Endothelial cell of umbilical vein (primary cell): Measurements from ENCODE around the gene TRERF1. TPM values are rescaled to one million over a fixed set of nuclear protein-coding genes. Genes with fewer than 3 reads are reported as not detected.

Source experiments
- BruUV-seq: library from RNA; stranded (reverse); fragments of 400-500 nt; replicated peaks from 2 replicates; lab custom pipeline; 2021; lab: Mats Ljungman, UMichigan
- CTCF ChIA-PET: fragments of 300-600, 350-600 bp; sonication (Branson Sonifier 250); formaldehyde crosslinking; loops from one replicate; lab custom pipeline; 2021; ENCODE audit warnings: antibody characterized with exemption, inconsistent platforms; lab: Charles Lee
- POLR2A ChIA-PET: fragments of 300-600, 350-600 bp; sonication (Branson Sonifier 250); formaldehyde crosslinking; loops from one replicate; lab custom pipeline; 2021; ENCODE audit warnings: antibody characterized with exemption, inconsistent platforms; lab: Charles Lee
- DNase-seq: peaks from one replicate; pipeline ENCODE4 v3.0.0-alpha.2; 2011; ENCODE audit warnings: low read depth, low spot score
- FAIRE-seq: peaks from 2 replicates; lab custom pipeline; 2011; peaks lifted over from hg19 to GRCh38; lab: Jason Lieb, UNC
- H2AFZ ChIP-seq: 2 replicates; pipeline ENCODE4 v1.6.0; 2012; ENCODE audit warnings: low read depth, low read length, control low read depth, inconsistent platforms
- H3K27ac ChIP-seq: 2 replicates; pipeline ENCODE4 v1.5.1; 2011; ENCODE audit warnings: low read depth, mild to moderate bottlenecking, control low read depth, low read length, moderate library complexity; ENCODE audit not compliant: insufficient read depth
- H3K27me3 ChIP-seq, 2 experiments: 2 replicates each; pipeline versions ENCODE4 v1.6.0 to v1.6.1; 2011; ENCODE audit warnings: low read length in 2 of 2, mixed read lengths in 1 of 2; ENCODE audit not compliant: control insufficient read depth in 2 of 2, insufficient read depth in 2 of 2
- H3K36me3 ChIP-seq, 2 experiments: 2 replicates in 1 of 2; 3 replicates in 1 of 2; pipeline ENCODE4 v1.5.1; 2011; ENCODE audit warnings: low read length in 2 of 2, mild to moderate bottlenecking in 1 of 2, moderate library complexity in 1 of 2; ENCODE audit not compliant: control insufficient read depth in 2 of 2, insufficient read depth in 2 of 2; ENCODE audit errors: extremely low read depth in 1 of 2
- H3K4me1 ChIP-seq: 3 replicates; pipeline ENCODE4 v1.5.1; 2011; ENCODE audit warnings: mild to moderate bottlenecking, low read length; ENCODE audit not compliant: control insufficient read depth, insufficient read depth; ENCODE audit errors: extremely low read depth
- H3K4me2 ChIP-seq: 2 replicates; pipeline ENCODE4 v1.6.1; 2011; ENCODE audit warnings: low read length, control low read depth, mixed read lengths; ENCODE audit not compliant: insufficient read depth
- H3K4me3 ChIP-seq, 3 experiments: fragments of 200-600 bp in 1 of 3; sonication (generic), shearing (Covaris generic) in 1 of 3; replicated peaks in 1 of 3; 2 replicates each; pipeline ENCODE4 v1.5.1; 2011 to 2016; ENCODE audit warnings: control low read depth in 3 of 3, low read length in 3 of 3, mild to moderate bottlenecking in 2 of 3, inconsistent platforms in 1 of 3, low read depth in 1 of 3, moderate library complexity in 1 of 3; ENCODE audit not compliant: insufficient read depth in 1 of 3
- H3K79me2 ChIP-seq: 2 replicates; pipeline ENCODE4 v1.6.0; 2012; ENCODE audit warnings: low read length, inconsistent platforms; ENCODE audit not compliant: control insufficient read depth, insufficient read depth
- H3K9ac ChIP-seq: replicated peaks from 2 replicates; pipeline ENCODE3; 2011; ENCODE audit warnings: low read length, control low read depth; ENCODE audit not compliant: insufficient read depth; ENCODE audit errors: extremely low read depth
- H3K9me1 ChIP-seq: replicated peaks from 3 replicates; pipeline ENCODE4 v1.6.0; 2011; ENCODE audit warnings: mild to moderate bottlenecking, low read length; ENCODE audit not compliant: control insufficient read depth, insufficient read depth; ENCODE audit errors: extremely low read depth
- H3K9me3 ChIP-seq: replicated peaks from 2 replicates; pipeline ENCODE4 v1.5.1; 2012; ENCODE audit warnings: low read length, inconsistent platforms; ENCODE audit not compliant: control insufficient read depth, insufficient read depth
- H4K20me1 ChIP-seq: replicated peaks from 2 replicates; pipeline ENCODE3; 2011; ENCODE audit warnings: mild to moderate bottlenecking, low read length; ENCODE audit not compliant: control insufficient read depth, insufficient read depth; ENCODE audit errors: extremely low read depth
- EZH2 ChIP-seq: IDR thresholded peaks from 2 replicates; pipeline ENCODE4 v1.6.1; 2012; ENCODE audit warnings: borderline replicate concordance, low read depth, mild to moderate bottlenecking, moderate library complexity, low read length, inconsistent platforms; ENCODE audit not compliant: severe bottlenecking
- FOS ChIP-seq: IDR thresholded peaks from 2 replicates; pipeline ENCODE4 v1.6.1; 2011; ENCODE audit warnings: mild to moderate bottlenecking, low read length, moderate library complexity, borderline replicate concordance; ENCODE audit not compliant: insufficient read depth
- GATA2 ChIP-seq: IDR thresholded peaks from 2 replicates; pipeline ENCODE4 v1.7.0; 2011; ENCODE audit warnings: low read depth, mild to moderate bottlenecking, moderate library complexity, mixed read lengths, low read length; ENCODE audit not compliant: insufficient read length, insufficient read depth
- JUN ChIP-seq: IDR thresholded peaks from 2 replicates; pipeline ENCODE4 v1.6.1; 2011; ENCODE audit warnings: borderline replicate concordance, low read depth; ENCODE audit not compliant: insufficient read length, insufficient read depth
- MYC ChIP-seq: IDR thresholded peaks from one replicate; pipeline ENCODE4 v1.6.1; 2011; ENCODE audit warnings: mild to moderate bottlenecking, low read depth, low read length
- POLR2A ChIP-seq: IDR thresholded peaks from 2 replicates; pipeline ENCODE4 v1.6.1; 2012; ENCODE audit warnings: low read depth, mild to moderate bottlenecking, control low read depth, low read length
- POLR2AphosphoS5 ChIP-seq: IDR thresholded peaks from 2 replicates; pipeline ENCODE4 v1.6.1; 2012; ENCODE audit warnings: low read depth, mild to moderate bottlenecking, control low read depth, low read length, moderate library complexity; ENCODE audit not compliant: insufficient read depth
- dilution Hi-C: fragments of 300-500 bp; cut with MboI; formaldehyde crosslinking; loops from one replicate; pipeline ENCODE4 v1.15.0; 2019; ENCODE audit warnings: low sequenced_read_pairs; ENCODE audit not compliant: extremely low pct_ligation_motif_present
- intact Hi-C: fragments of 100-400 bp; cut with micrococcal nuclease; formaldehyde crosslinking; loops from one replicate; pipeline ENCODE4 v1.10.0; 2022
- polyA plus RNA-seq, 4 experiments: library from polyadenylated mRNA; depleted of rRNA in 3 of 4; stranded (reverse) in 3 of 4; unstranded in 1 of 4; fragments of >200 nt; gene quantifications; 2 replicates each; pipeline versions ENCODE4 v1.2.1 to v1.2.3, GENCODE V29; 2011 to 2012; ENCODE audit warnings: missing spikeins in 1 of 4
- total RNA-seq: library from RNA; stranded (reverse); gene quantifications from 2 replicates; pipeline ENCODE4 v1.2.3, GENCODE V29; 2021
- TF ChIP-seq, protein P1 (sequence below): IDR thresholded peaks from 2 replicates; pipeline ENCODE4 v1.6.1; 2011; ENCODE audit not compliant: insufficient read depth, insufficient read length
- TF ChIP-seq, protein P2 (sequence below), 2 donors: IDR thresholded peaks; 1 replicate in 1 of 2; 2 replicates in 1 of 2; pipeline ENCODE4 v1.5.1; 2011; ENCODE audit warnings: low read length in 2 of 2, mild to moderate bottlenecking in 2 of 2, moderate library complexity in 2 of 2, control low read depth in 1 of 2, inconsistent platforms in 1 of 2, low read depth in 1 of 2; ENCODE audit not compliant: insufficient read depth in 1 of 2; ENCODE audit errors: extremely low read depth in 1 of 2

The TRERF1 gene
- total and polyA plus RNA-seq, 2 donors (not counting 3 experiments of a cell fraction or from before 2014, with no cell fraction given), result 0.73 to 5.5 TPM

DNA sequence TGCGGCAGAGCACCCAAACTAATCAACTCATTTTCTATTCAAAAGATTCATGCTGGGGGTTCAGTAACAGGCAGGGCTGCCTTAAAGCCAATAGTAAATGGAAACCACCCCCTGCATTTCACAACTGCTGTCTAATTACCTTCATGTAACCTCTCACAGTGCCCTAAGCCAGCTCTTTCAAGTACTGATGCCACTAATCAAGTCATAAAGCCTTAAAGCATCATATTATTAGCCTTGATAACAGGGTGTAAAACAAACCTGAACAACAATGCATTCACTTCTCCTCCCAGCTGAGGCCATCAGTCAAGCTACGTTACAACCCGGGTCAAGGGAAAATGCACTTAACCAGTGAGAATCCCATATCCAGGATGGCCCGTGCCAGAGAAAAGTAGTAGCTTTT lies 33.0 kb downstream of the TRERF1 start:
- Histone ChIP-seq H3K36me3 (no peaks in the 10 kb centered on the region), H3K27ac (no peak overlapping the region), H3K4me2 (no peak overlapping the region), H2AFZ (no peak overlapping the region), H3K9ac (no peak overlapping the region), H3K9me3 (no peaks in the 10 kb centered on the region), H3K9me1 (no peaks in the 10 kb centered on the region), H3K27me3 (peaks cover 0 to 2% of the 10 kb centered on the region in 2 experiments), H3K79me2 (no peaks in the 10 kb centered on the region), H3K4me3 (no peak overlapping the region), H3K4me1 (no peaks in the 10 kb centered on the region), H4K20me1 (no peaks in the 10 kb centered on the region)
- DNase-seq (no peak), FAIRE-seq (no peak)
- no TSS peak for BruUV-seq
- CTCF ChIA-PET, result interaction anchor here (1.9 kb wide), 1 partner anchor 158 kb away, joined by 9 read pairs; no protein-coding TSS in a partner anchor
- POLR2A ChIA-PET, result no interaction called here
- TF ChIP-seq MYC, result no peak
- no peak for TF ChIP-seq POLR2A
- TF ChIP-seq JUN, result no peak
- TF ChIP-seq, protein P1, sequence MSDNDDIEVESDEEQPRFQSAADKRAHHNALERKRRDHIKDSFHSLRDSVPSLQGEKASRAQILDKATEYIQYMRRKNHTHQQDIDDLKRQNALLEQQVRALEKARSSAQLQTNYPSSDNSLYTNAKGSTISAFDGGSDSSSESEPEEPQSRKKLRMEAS, result no peak
- TF ChIP-seq GATA2, result no peak
- no peak for TF ChIP-seq EZH2
- TF ChIP-seq, protein P2, sequence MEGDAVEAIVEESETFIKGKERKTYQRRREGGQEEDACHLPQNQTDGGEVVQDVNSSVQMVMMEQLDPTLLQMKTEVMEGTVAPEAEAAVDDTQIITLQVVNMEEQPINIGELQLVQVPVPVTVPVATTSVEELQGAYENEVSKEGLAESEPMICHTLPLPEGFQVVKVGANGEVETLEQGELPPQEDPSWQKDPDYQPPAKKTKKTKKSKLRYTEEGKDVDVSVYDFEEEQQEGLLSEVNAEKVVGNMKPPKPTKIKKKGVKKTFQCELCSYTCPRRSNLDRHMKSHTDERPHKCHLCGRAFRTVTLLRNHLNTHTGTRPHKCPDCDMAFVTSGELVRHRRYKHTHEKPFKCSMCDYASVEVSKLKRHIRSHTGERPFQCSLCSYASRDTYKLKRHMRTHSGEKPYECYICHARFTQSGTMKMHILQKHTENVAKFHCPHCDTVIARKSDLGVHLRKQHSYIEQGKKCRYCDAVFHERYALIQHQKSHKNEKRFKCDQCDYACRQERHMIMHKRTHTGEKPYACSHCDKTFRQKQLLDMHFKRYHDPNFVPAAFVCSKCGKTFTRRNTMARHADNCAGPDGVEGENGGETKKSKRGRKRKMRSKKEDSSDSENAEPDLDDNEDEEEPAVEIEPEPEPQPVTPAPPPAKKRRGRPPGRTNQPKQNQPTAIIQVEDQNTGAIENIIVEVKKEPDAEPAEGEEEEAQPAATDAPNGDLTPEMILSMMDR (IDR thresholded peaks at IDR 0.05; ENCODE audit: extremely low read depth in 1 of 2, insufficient read depth in 1 of 2, low read depth in 1 of 2, low read length in 2 of 2), result no peak
- TF ChIP-seq POLR2AphosphoS5, result no peak
- TF ChIP-seq FOS, result no peak
- dilution Hi-C loops (no loop called here), intact Hi-C loops (no loop called here)
